BJ (cell line): ENCODE measurements around the gene PREB. TPM values are rescaled to one million over a fixed set of nuclear protein-coding genes. Genes with fewer than 3 reads are reported as not detected.
"Not testable (repeated sequence)": the region's sequence is repeated elsewhere in the genome, so short reads cannot be mapped to it uniquely, and the experiment has no call there.

Source experiments
- CTCF ChIA-PET: fragments of 350-600 bp; formaldehyde crosslinking; extraction: SDS; loops from one replicate; lab custom pipeline; 2021; ENCODE audit warnings: antibody characterized with exemption, inconsistent platforms; lab: Yijun Ruan, JAX
- POLR2A ChIA-PET: fragments of 300-600 bp; sonication (Branson Sonifier 250); formaldehyde crosslinking; extraction: SDS; loops from one replicate; lab custom pipeline; 2021; ENCODE audit warnings: antibody characterized with exemption; lab: Charles Lee
- DNase-seq: peaks from one replicate; pipeline ENCODE4 v3.0.0-alpha.2; 2011; ENCODE audit warnings: low read depth
- H3K27me3 ChIP-seq: 2 replicates; pipeline ENCODE4 v1.6.0; 2011; ENCODE audit warnings: low read length; ENCODE audit not compliant: control insufficient read depth, insufficient read depth
- H3K36me3 ChIP-seq: 2 replicates; pipeline ENCODE4 v1.5.1; 2011; ENCODE audit warnings: low read length; ENCODE audit not compliant: control insufficient read depth, insufficient read depth
- H3K4me3 ChIP-seq: 2 replicates; pipeline ENCODE4 v1.5.1; 2011; ENCODE audit warnings: low read depth, mild to moderate bottlenecking, control low read depth, low read length
- CTCF ChIP-seq: IDR thresholded peaks from 2 replicates; pipeline ENCODE4 v1.5.1; 2011; ENCODE audit warnings: low read depth, mild to moderate bottlenecking, control low read depth, inconsistent platforms, low read length, moderate library complexity; ENCODE audit not compliant: insufficient read depth
- polyA plus RNA-seq: library from polyadenylated mRNA; depleted of rRNA; stranded (reverse); fragments of >200 nt; gene quantifications from 2 replicates; pipeline ENCODE4 v1.2.3, GENCODE V29; 2011

Gene PREB
- polyA plus RNA-seq, 1 experiment: 84.0 TPM

- ChIA-PET POLR2A (interaction anchor here (0.6 kb wide), 1 partner anchor 58 kb away, joined by 8 read pairs; no protein-coding TSS in a partner anchor), CTCF (interaction anchor here (0.8 to 2.3 kb wide), 4 partner anchors 11 to 69 kb away, joined by 3 to 8 read pairs (median 4); partner anchors contain the start of gene PREB)
- DNase-seq: no peak
- Histone ChIP-seq H3K27me3 (peaks cover 20% of the 10 kb centered on the region), H3K36me3 (no peaks in the 10 kb centered on the region), H3K4me3 (no peak overlapping the region)
- no peak for TF ChIP-seq CTCF
Measured at GRCh38 chr2:27122791-27123190, 11.6 kb downstream of the PREB start.

DNA sequence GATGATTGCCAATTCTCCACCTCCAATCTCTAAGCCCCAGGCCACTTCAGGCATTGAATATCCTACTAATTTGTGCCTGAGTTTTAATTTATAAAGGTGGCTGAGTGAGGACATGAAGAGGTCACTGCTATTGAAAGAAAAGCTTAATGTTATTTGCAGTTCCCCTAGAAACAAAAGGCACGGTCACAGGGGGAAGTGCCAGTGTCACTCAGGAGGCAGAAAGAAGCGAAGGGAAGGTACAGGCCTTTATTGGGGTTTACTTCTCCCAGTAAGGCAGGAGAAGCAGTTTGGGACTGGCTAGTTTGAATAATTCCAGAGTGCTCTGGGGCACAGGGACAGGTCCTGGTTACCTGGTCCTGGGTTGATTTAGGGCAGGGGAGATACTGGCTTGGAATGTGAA, 12.5 kb downstream of the PREB start:
- no peak for TF ChIP-seq CTCF
- Histone ChIP-seq H3K4me3 (no peak overlapping the region), H3K36me3 (no peaks in the 10 kb centered on the region), H3K27me3 (peaks cover 22% of the 10 kb centered on the region)
- no peak for DNase-seq
- ChIA-PET CTCF (no interaction called here), POLR2A (no interaction called here)

DNA sequence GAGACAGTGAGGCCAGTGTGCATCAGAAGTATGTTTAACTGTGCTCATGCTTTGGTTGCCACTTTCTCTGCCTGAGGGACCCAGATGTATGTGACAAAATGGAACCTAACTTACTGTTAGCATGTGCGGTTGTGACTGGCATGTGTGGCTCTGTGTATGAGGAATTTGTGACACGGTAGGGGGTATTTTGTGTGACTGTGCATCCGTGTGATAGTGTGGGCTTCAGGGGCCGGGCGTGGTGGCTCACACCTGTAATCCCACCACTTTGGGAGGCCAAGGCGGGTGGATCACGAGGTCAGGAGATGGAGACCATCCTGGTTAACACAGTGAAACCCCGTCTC, 15.1 kb downstream of the PREB start:
- CTCF ChIA-PET: interaction anchor here (1.3 kb wide), 1 partner anchor 72 kb away, joined by 5 read pairs; no protein-coding TSS in a partner anchor
- DNase-seq, POLR2A ChIA-PET, H3K36me3 ChIP-seq: not testable (repeated sequence)
- peak overlapping the region; percentile 46; the same call in 1 of the 2 replicates for H3K4me3 ChIP-seq
- H3K27me3 ChIP-seq: peaks cover 22% of the 10 kb centered on the region

DNA sequence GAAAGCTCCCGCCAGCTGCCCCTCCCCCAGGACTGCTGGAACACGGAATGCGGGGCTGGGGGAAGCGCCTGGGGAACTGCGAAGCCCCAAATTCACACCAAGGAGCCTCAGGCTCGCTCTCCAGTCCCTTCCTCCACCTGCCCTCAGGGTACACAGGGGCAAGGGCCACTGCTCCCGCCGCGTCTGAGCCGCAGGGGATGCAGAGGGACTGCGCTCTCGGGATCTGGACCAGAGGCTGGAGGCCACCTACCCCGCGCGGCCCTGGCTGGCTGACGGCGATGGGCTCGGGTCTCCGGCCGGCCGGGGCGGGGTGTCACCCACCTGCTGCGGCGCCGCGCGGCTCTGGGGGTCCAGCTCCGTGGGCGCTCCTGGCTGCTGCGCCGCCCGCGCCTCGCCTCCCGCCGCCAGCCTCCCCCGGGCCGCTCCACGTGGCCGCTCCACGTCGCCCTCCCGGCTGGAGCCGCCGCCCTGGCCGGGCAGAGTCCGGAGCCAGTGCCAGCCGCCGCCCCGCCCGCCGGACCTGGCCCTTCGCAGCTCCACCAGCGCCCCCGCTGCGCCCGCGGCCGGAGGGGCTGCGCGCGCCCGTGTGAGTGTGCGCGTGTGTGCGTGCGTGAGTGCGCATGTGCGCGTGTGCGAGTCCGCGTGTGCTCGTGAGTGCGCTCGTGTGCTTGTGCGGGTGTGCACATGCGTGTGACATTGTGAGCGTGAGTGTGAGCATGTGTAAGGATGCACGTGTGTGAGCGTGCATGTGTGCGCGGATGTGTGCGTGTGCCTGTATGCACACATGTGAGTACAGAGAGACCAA, 15.7 kb downstream of the PREB start, which contains the start of gene CGREF1:
Gene CGREF1 (minus strand): TSS at position 604 of the 805 bp plus-strand sequence. CDS start 14,762 bp downstream, outside the sequence.
- CTCF ChIA-PET: interaction anchor here (0.5 to 1.3 kb wide), 2 partner anchors 73 to 165 kb away, joined by 3 to 5 read pairs; no protein-coding TSS in a partner anchor
- no peak for TF ChIP-seq CTCF
- Histone ChIP-seq H3K4me3 (peak within 1 kb of the TSS; percentile 46), H3K27me3 (peaks cover 22% of the 10 kb centered on the region), H3K36me3 (no peaks in the 10 kb centered on the region)
- POLR2A ChIA-PET: no interaction called here
- no peak for DNase-seq

- POLR2A ChIA-PET: no interaction called here
- H3K27me3 ChIP-seq: peaks cover 20% of the 10 kb centered on the region
- CTCF ChIA-PET: interaction anchor here (1.3 kb wide), 1 partner anchor 73 kb away, joined by 5 read pairs; no protein-coding TSS in a partner anchor
- H3K36me3 ChIP-seq: no peaks in the 10 kb centered on the region
- H3K4me3 ChIP-seq: peak overlapping the region; percentile 46
- no peak for DNase-seq
- TF ChIP-seq CTCF: no peak
Measured at GRCh38 chr2:27117995-27118524, 16.4 kb downstream of the PREB start.
